ENCODE data around the gene SLC1A3.

SLC1A3 gene

DNA sequence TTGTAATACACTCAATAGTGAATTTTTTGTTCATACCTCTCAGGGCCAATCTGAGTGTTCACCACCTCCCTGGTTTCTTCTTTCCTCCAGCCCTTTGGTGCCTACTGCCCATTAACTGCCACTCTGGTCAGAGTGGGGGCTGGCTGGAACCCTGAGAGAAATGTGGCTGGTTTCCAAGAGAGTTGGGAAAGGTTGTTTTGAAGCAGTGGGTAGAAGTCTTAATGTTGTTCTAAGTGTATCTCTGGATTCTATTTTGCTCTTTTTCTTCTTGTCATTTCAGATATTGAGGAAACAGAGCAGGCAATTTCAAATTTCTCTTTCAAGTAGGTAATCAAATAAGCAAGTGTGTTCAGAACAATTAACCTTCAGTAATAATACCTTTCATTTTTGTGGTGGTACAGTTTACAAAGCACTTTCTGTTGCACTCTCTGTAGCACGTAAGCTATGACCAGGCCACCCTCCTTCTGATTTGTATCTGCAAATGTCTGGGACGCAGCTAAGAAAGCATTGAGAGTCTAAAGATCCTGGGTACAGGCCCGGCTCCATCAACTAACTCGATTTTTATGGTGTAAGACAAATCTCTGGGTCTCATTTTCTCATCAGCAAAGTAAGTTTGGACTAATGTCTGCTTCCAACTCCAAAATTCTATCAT is 8.4 kb downstream of the SLC1A3 start:
- no peaks in the 10 kb centered on the region for H3K79me1 ChIP-seq (ENCODE audit: low read length)
- H3K9ac ChIP-seq (ENCODE audit: low read length), result no peak overlapping the region
- H2AK5ac ChIP-seq (ENCODE audit: low read length), result no peak overlapping the region
- H3K79me2 ChIP-seq (ENCODE audit: control insufficient read depth, insufficient read depth, low read length), result no peaks in the 10 kb centered on the region
- H3K56ac ChIP-seq (ENCODE audit: low read length), result peak overlapping the region; percentile 68
- no peak overlapping the region for H3K4me3 ChIP-seq (ENCODE audit: low read length)
- peak overlapping the region; percentile 95 for H3K18ac ChIP-seq (ENCODE audit: low read length)
- H4K5ac ChIP-seq (ENCODE audit: low read length), result no peak overlapping the region
- H3K4me1 ChIP-seq (ENCODE audit: control insufficient read depth, low read depth, low read length), result peaks cover 17% of the 10 kb centered on the region
- H3K27me3 ChIP-seq (ENCODE audit: insufficient read depth, low read length, poor library complexity), result no peaks in the 10 kb centered on the region
- no peak overlapping the region for H3K23ac ChIP-seq (ENCODE audit: low read length)
- DNase-seq, result no peak
- H3K36me3 ChIP-seq (ENCODE audit: control insufficient read depth, insufficient read depth, low read length), result no peaks in the 10 kb centered on the region
- peak overlapping the region; percentile 94 for H2BK15ac ChIP-seq (replicated peaks; ENCODE audit: low read depth)
- no peak overlapping the region for H2BK5ac ChIP-seq (ENCODE audit: low read length)
- H3K4ac ChIP-seq (ENCODE audit: low read depth, low read length), result peak overlapping the region; percentile 73
- whole genome bisulfite sequencing (ENCODE audit: extremely low coverage, insufficient coverage, low lambda C conversion rate), result no CpG with 5 or more reads among the region's 4 CpGs
- no peak overlapping the region for H3K27ac ChIP-seq (ENCODE audit: low read depth, low read length)
- no peak overlapping the region for H3K4me2 ChIP-seq (ENCODE audit: low read length)
- H4K8ac ChIP-seq (ENCODE audit: low read depth, low read length), result no peak overlapping the region
- no peak overlapping the region for H2BK120ac ChIP-seq (ENCODE audit: low read depth, low read length)

DNA sequence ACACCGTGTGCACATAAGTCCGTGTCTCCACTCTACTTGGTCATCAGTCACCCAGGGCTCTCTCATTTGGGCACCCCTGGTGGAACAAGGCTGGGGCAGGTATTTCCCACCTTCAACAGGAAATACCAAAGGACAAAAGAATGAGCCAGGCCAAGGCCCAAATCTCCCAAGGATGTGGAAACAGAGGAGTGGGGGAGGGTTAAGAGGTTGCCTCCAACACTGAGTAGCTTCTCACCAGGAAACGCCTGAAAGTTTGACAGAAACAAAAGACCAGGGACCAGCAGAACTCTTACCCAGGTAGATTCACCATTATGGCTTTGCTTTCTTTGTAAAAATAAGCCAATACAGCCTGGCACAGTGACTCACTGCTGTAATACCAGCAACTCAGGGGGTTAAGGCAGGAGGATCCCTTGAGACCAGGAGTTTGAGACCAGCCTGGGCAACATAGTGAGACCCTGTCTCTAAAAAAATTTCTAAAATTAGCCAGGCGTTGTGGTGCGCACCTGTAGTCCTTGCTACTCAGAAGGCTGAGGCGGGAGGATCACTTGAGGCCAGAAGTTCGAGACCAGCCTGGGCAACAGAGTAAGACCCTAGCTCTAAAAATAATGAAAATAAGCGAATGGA is 12.7 kb downstream of the SLC1A3 start:
- Histone ChIP-seq H3K9ac (ENCODE audit: low read length) (peak overlapping the region; percentile 42), H3K79me2 (ENCODE audit: control insufficient read depth, insufficient read depth, low read length) (no peaks in the 10 kb centered on the region), H3K23ac (ENCODE audit: low read length) (no peak overlapping the region), H3K27ac (ENCODE audit: low read depth, low read length) (peak overlapping the region; percentile 86), H3K36me3 (ENCODE audit: control insufficient read depth, insufficient read depth, low read length) (no peaks in the 10 kb centered on the region), H2BK15ac (replicated peaks; ENCODE audit: low read depth) (no peak overlapping the region), H3K4me2 (ENCODE audit: low read length) (no peak overlapping the region), H3K18ac (ENCODE audit: low read length) (peak overlapping the region; percentile 89), H3K4me3 (ENCODE audit: low read length) (no peak overlapping the region), H3K4me1 (ENCODE audit: control insufficient read depth, low read depth, low read length) (peaks cover 15% of the 10 kb centered on the region), H3K79me1 (ENCODE audit: low read length) (no peaks in the 10 kb centered on the region), H4K8ac (ENCODE audit: low read depth, low read length) (no peak overlapping the region), H2BK5ac (ENCODE audit: low read length) (peak overlapping the region; percentile 64), H3K56ac (ENCODE audit: low read length) (peak overlapping the region; percentile 69), H2BK120ac (ENCODE audit: low read depth, low read length) (no peak overlapping the region), H3K27me3 (ENCODE audit: insufficient read depth, low read length, poor library complexity) (no peaks in the 10 kb centered on the region), H4K5ac (ENCODE audit: low read length) (no peak overlapping the region), H3K4ac (ENCODE audit: low read depth, low read length) (peak overlapping the region; percentile 87), H2AK5ac (ENCODE audit: low read length) (no peak overlapping the region)
- DNase-seq, result peak; percentile 99
- WGBS (ENCODE audit: extremely low coverage, insufficient coverage, low lambda C conversion rate), result no CpG with 5 or more reads among the region's 8 CpGs

- no peak overlapping the region for H3K27ac ChIP-seq (ENCODE audit: low read depth, low read length)
- no peak overlapping the region for H2BK5ac ChIP-seq (ENCODE audit: low read length)
- H4K5ac ChIP-seq (ENCODE audit: low read length), result no peak overlapping the region
- H3K56ac ChIP-seq (ENCODE audit: low read length), result no peak overlapping the region
- no peak overlapping the region for H3K4ac ChIP-seq (ENCODE audit: low read depth, low read length)
- no peaks in the 10 kb centered on the region for H3K27me3 ChIP-seq (ENCODE audit: insufficient read depth, low read length, poor library complexity)
- H3K4me1 ChIP-seq (ENCODE audit: control insufficient read depth, low read depth, low read length), result peaks cover 10% of the 10 kb centered on the region
- H3K4me2 ChIP-seq (ENCODE audit: low read length), result no peak overlapping the region
- peak overlapping the region; percentile 65 for H3K18ac ChIP-seq (ENCODE audit: low read length)
- no peak for DNase-seq
- H2BK120ac ChIP-seq (ENCODE audit: low read depth, low read length), result no peak overlapping the region
- no peak overlapping the region for H3K4me3 ChIP-seq (ENCODE audit: low read length)
- H3K23ac ChIP-seq (ENCODE audit: low read length), result no peak overlapping the region
- no peaks in the 10 kb centered on the region for H3K36me3 ChIP-seq (ENCODE audit: control insufficient read depth, insufficient read depth, low read length)
- WGBS (ENCODE audit: extremely low coverage, insufficient coverage, low lambda C conversion rate), result no CpG with 5 or more reads among the region's 6 CpGs
- no peaks in the 10 kb centered on the region for H3K79me2 ChIP-seq (ENCODE audit: control insufficient read depth, insufficient read depth, low read length)
- H3K9ac ChIP-seq (ENCODE audit: low read length), result no peak overlapping the region
- H4K8ac ChIP-seq (ENCODE audit: low read depth, low read length), result no peak overlapping the region
- no peak overlapping the region for H2AK5ac ChIP-seq (ENCODE audit: low read length)
- peaks cover 2% of the 10 kb centered on the region for H3K79me1 ChIP-seq (ENCODE audit: low read length)
- H2BK15ac ChIP-seq (replicated peaks; ENCODE audit: low read depth), result no peak overlapping the region
Observed at GRCh38 chr5:36621985-36622384, 15.6 kb downstream of the SLC1A3 start.

- Histone ChIP-seq H3K9ac (ENCODE audit: low read length) (no peak overlapping the region), H3K4ac (ENCODE audit: low read depth, low read length) (no peak overlapping the region), H4K8ac (ENCODE audit: low read depth, low read length) (no peak overlapping the region), H3K27me3 (ENCODE audit: insufficient read depth, low read length, poor library complexity) (no peaks in the 10 kb centered on the region), H3K4me1 (ENCODE audit: control insufficient read depth, low read depth, low read length) (peaks cover 6% of the 10 kb centered on the region), H3K36me3 (ENCODE audit: control insufficient read depth, insufficient read depth, low read length) (no peaks in the 10 kb centered on the region), H3K56ac (ENCODE audit: low read length) (no peak overlapping the region), H2BK120ac (ENCODE audit: low read depth, low read length) (no peak overlapping the region), H3K27ac (ENCODE audit: low read depth, low read length) (no peak overlapping the region), H2BK15ac (replicated peaks; ENCODE audit: low read depth) (no peak overlapping the region), H2BK5ac (ENCODE audit: low read length) (no peak overlapping the region), H2AK5ac (ENCODE audit: low read length) (no peak overlapping the region), H4K5ac (ENCODE audit: low read length) (no peak overlapping the region), H3K4me2 (ENCODE audit: low read length) (no peak overlapping the region), H3K79me1 (ENCODE audit: low read length) (peaks cover 2% of the 10 kb centered on the region), H3K23ac (ENCODE audit: low read length) (no peak overlapping the region), H3K79me2 (ENCODE audit: control insufficient read depth, insufficient read depth, low read length) (no peaks in the 10 kb centered on the region), H3K18ac (ENCODE audit: low read length) (peak overlapping the region; percentile 63), H3K4me3 (ENCODE audit: low read length) (no peak overlapping the region)
- DNase-seq, result no peak
- WGBS (ENCODE audit: extremely low coverage, insufficient coverage, low lambda C conversion rate), result no CpG with 5 or more reads among the region's 9 CpGs
Observed at GRCh38 chr5:36623832-36624231, 17.4 kb downstream of the SLC1A3 start.

GRCh38 chr5:36624277-36624676 is 17.9 kb downstream of the SLC1A3 start:
- H3K79me2 ChIP-seq (ENCODE audit: control insufficient read depth, insufficient read depth, low read length), result no peaks in the 10 kb centered on the region
- peak overlapping the region; percentile 26 for H4K5ac ChIP-seq (ENCODE audit: low read length)
- no peak overlapping the region for H3K9ac ChIP-seq (ENCODE audit: low read length)
- H3K79me1 ChIP-seq (ENCODE audit: low read length), result peaks cover 2% of the 10 kb centered on the region
- H2BK5ac ChIP-seq (ENCODE audit: low read length), result peak overlapping the region; percentile 76
- H3K4me1 ChIP-seq (ENCODE audit: control insufficient read depth, low read depth, low read length), result peaks cover 5% of the 10 kb centered on the region
- no peak overlapping the region for H3K4me3 ChIP-seq (ENCODE audit: low read length)
- no peak overlapping the region for H3K4me2 ChIP-seq (ENCODE audit: low read length)
- no peak overlapping the region for H2BK15ac ChIP-seq (replicated peaks; ENCODE audit: low read depth)
- no peak overlapping the region for H4K8ac ChIP-seq (ENCODE audit: low read depth, low read length)
- no peaks in the 10 kb centered on the region for H3K27me3 ChIP-seq (ENCODE audit: insufficient read depth, low read length, poor library complexity)
- H3K23ac ChIP-seq (ENCODE audit: low read length), result peak overlapping the region; percentile 34
- peak overlapping the region; percentile 11 for H3K18ac ChIP-seq (ENCODE audit: low read length)
- peak overlapping the region; percentile 95 for H2AK5ac ChIP-seq (ENCODE audit: low read length)
- H3K56ac ChIP-seq (ENCODE audit: low read length), result peak overlapping the region; percentile 77
- no CpG with 5 or more reads among the region's 8 CpGs for WGBS (ENCODE audit: extremely low coverage, insufficient coverage, low lambda C conversion rate)
- no peak for DNase-seq
- H3K4ac ChIP-seq (ENCODE audit: low read depth, low read length), result no peak overlapping the region
- no peak overlapping the region for H2BK120ac ChIP-seq (ENCODE audit: low read depth, low read length)
- no peaks in the 10 kb centered on the region for H3K36me3 ChIP-seq (ENCODE audit: control insufficient read depth, insufficient read depth, low read length)
- H3K27ac ChIP-seq (ENCODE audit: low read depth, low read length), result no peak overlapping the region
